PC-9 (cell line): ENCODE measurements around the gene GALNT14.

Experiments used
- CTCF ChIP-seq: fragments of 200-600 bp; sonication (generic); conservative IDR thresholded peaks from 2 replicates; pipeline ENCODE4 v1.6.1; 2017; ENCODE audit warnings: mixed run types, antibody characterized with exemption, mild to moderate bottlenecking, moderate library complexity
- EZH2 ChIP-seq: fragments of 200-600 bp; sonication (generic); IDR thresholded peaks from 2 replicates; pipeline ENCODE4 v1.8.0; 2017; ENCODE audit warnings: antibody characterized with exemption, low read depth

GRCh38 chr2:31023541-31023940 lies 114.7 kb downstream of the GALNT14 start:
- no peak for TF ChIP-seq CTCF
- TF ChIP-seq EZH2: no peak
